NCI-H526 (cell line): Measurements from ENCODE around the gene AKAP14.
"Not testable (repeated sequence)": the region's sequence is repeated elsewhere in the genome, so short reads cannot be mapped to it uniquely, and the experiment has no call there.

Experiments used
- DNase-seq, 2 experiments: peaks; one replicate each; lab custom pipeline; 2025; lab: John Stamatoyannopoulos, UW

AKAP14 gene

GRCh38 chrX:119895843-119896326 is at the start of gene AKAP14:
Gene AKAP14 (plus strand): TSS chrX:119895893. CDS start chrX:119903224, 7,331 bp downstream.
- DNase-seq = peak; percentile 27 to 30

- peak; percentile 97 to 99 for DNase-seq
Measured at GRCh38 chrX:119852382-119853353, 43.0 kb upstream of the AKAP14 start, which contains the start of gene UPF3B. Gene UPF3B (minus strand): TSS chrX:119852963. CDS start chrX:119852928, 35 bp downstream.

- peak in 1 of 2 experiments; percentile 23 for DNase-seq
Measured at GRCh38 chrX:119853444-119853843, 42.2 kb upstream of the AKAP14 start.

GRCh38 chrX:119870626-119871131 is 25.0 kb upstream of the AKAP14 start:
- DNase-seq = peak in 1 of 2 experiments; percentile 57

GRCh38 chrX:119871245-119871598 is 24.5 kb upstream of the AKAP14 start:
- DNase-seq = no peak

GRCh38 chrX:119871599-119872395 is 23.9 kb upstream of the AKAP14 start, which contains the start of the genes NDUFA1 and RNF113A:
Gene NDUFA1 (plus strand): TSS chrX:119871832. CDS start chrX:119871912, 80 bp downstream.
Gene RNF113A (minus strand): TSS chrX:119871733. CDS start chrX:119871613, 120 bp downstream.
- DNase-seq = peak; percentile 82 to 93

GRCh38 chrX:119878740-119879139 is 17.0 kb upstream of the AKAP14 start:
- no peak for DNase-seq

- no peak for DNase-seq
Measured at GRCh38 chrX:119880076-119880475, 15.6 kb upstream of the AKAP14 start.

GRCh38 chrX:119880552-119881437 is 14.9 kb upstream of the AKAP14 start:
- peak in 1 of 2 experiments; percentile 63 for DNase-seq

- no peak for DNase-seq
Measured at GRCh38 chrX:119885554-119886428, 9.9 kb upstream of the AKAP14 start.

- DNase-seq = peak; percentile 72 to 87
Measured at GRCh38 chrX:119887721-119888425, 7.8 kb upstream of the AKAP14 start.

- not testable (repeated sequence) for DNase-seq
Measured at GRCh38 chrX:119890626-119891025, 5.1 kb upstream of the AKAP14 start.

GRCh38 chrX:119891961-119892692 is 3.6 kb upstream of the AKAP14 start:
- DNase-seq = not testable (repeated sequence)

GRCh38 chrX:119899125-119899524 is 3.4 kb downstream of the AKAP14 start:
- peak; percentile 15 to 50 for DNase-seq

GRCh38 chrX:119900976-119901375 is 5.3 kb downstream of the AKAP14 start:
- no peak for DNase-seq

GRCh38 chrX:119916310-119916709 is 20.6 kb downstream of the AKAP14 start:
- DNase-seq = no peak

GRCh38 chrX:119917877-119918276 is 22.2 kb downstream of the AKAP14 start:
- no peak for DNase-seq

GRCh38 chrX:119919835-119920585 is 24.3 kb downstream of the AKAP14 start:
- no peak for DNase-seq
